Fibroblast of villous mesenchyme (primary cell): Measurements from ENCODE around the gene EMILIN2. TPM values are rescaled to one million over a fixed set of nuclear protein-coding genes. Genes with fewer than 3 reads are reported as not detected.

Experiments used
- DNase-seq: peaks from one replicate; pipeline ENCODE4 v3.0.0-alpha.2; 2010; ENCODE audit warnings: low read depth
- H3K4me3 ChIP-seq: 2 replicates; pipeline ENCODE4 v1.5.1; 2011; ENCODE audit warnings: low read depth, mild to moderate bottlenecking, low read length
- CTCF ChIP-seq: IDR thresholded peaks from 2 replicates; pipeline ENCODE4 v1.5.1; 2012; ENCODE audit warnings: low read depth, mild to moderate bottlenecking, low read length; ENCODE audit not compliant: insufficient read depth
- total RNA-seq: library from RNA; depleted of rRNA; stranded (reverse); fragments of >200 nt; gene quantifications from 2 replicates; pipeline ENCODE4 v1.2.3, GENCODE V29; 2012

The EMILIN2 gene
- total RNA-seq, 1 donor, result 16.4 TPM

- peak; percentile 47 for DNase-seq
- no peak overlapping the region for H3K4me3 ChIP-seq
- TF ChIP-seq CTCF, result no peak
These were observed 88.8 kb downstream of the EMILIN2 start for GRCh38 chr18:2935438-2936192.

- H3K4me3 ChIP-seq, result no peak overlapping the region
- TF ChIP-seq CTCF, result no peak
- no peak for DNase-seq
These were observed 92.5 kb downstream of the EMILIN2 start for GRCh38 chr18:2939317-2939716.

GRCh38 chr18:2948038-2948437 is 101.2 kb downstream of the EMILIN2 start:
- TF ChIP-seq CTCF, result peak; percentile 45
- peak; percentile 76 for DNase-seq
- no peak overlapping the region for H3K4me3 ChIP-seq

- no peak for DNase-seq
- no peak for TF ChIP-seq CTCF
- no peak overlapping the region for H3K4me3 ChIP-seq
These were observed 105.8 kb downstream of the EMILIN2 start for GRCh38 chr18:2952605-2953004.

GRCh38 chr18:2953935-2954653 is 107.3 kb downstream of the EMILIN2 start:
- no peak overlapping the region for H3K4me3 ChIP-seq
- DNase-seq, result no peak
- no peak for TF ChIP-seq CTCF

GRCh38 chr18:2954869-2955645 is 108.3 kb downstream of the EMILIN2 start:
- H3K4me3 ChIP-seq, result no peak overlapping the region
- DNase-seq, result no peak
- no peak for TF ChIP-seq CTCF
